Left renal cortex interstitium (tissue), 4 donors: ENCODE measurements around the gene DDX56. TPM values are rescaled to one million over a fixed set of nuclear protein-coding genes. Genes with fewer than 3 reads are reported as not detected.
"Not testable (repeated sequence)": the region's sequence is repeated elsewhere in the genome, so short reads cannot be mapped to it uniquely, and the experiment has no call there.

ENCODE experiments used
- DNase-seq, 4 donors: peaks; one replicate each; pipeline ENCODE4 v3.0.0-alpha.2; 2013; ENCODE audit warnings: low read depth in 4 of 4, low spot score in 2 of 4, missing footprints in 1 of 4
- polyA plus RNA-seq, 4 donors: library from polyadenylated mRNA; unstranded; fragments of 120-200 nt; gene quantifications; one replicate each; pipeline ENCODE4 v1.2.1, GENCODE V29; 2013; ENCODE audit not compliant: insufficient read length in 4 of 4

The DDX56 gene
- polyA plus RNA-seq, 4 donors, result 73.1 to 123 (median 98.7) TPM

DNA sequence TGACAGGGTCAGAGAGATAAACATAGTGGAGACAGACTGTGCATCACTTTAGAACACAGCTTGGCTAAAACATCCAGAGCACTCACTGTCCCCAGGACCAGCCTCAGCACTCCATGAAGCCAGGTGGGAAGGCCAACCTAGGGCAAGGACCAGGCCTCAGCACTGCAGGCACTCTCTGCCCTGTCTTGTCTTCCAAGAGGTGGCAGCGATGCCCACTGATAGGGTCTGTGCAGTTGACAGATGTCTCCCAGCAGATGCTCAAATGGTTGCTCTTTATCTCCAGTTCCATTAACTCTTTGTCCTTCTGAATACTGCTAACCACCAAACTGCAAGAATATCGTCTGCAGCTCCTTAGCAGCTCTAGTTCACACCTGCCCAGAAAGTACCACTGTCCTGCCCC, 9.1 kb downstream of the DDX56 start:
- no peak for DNase-seq

DNA sequence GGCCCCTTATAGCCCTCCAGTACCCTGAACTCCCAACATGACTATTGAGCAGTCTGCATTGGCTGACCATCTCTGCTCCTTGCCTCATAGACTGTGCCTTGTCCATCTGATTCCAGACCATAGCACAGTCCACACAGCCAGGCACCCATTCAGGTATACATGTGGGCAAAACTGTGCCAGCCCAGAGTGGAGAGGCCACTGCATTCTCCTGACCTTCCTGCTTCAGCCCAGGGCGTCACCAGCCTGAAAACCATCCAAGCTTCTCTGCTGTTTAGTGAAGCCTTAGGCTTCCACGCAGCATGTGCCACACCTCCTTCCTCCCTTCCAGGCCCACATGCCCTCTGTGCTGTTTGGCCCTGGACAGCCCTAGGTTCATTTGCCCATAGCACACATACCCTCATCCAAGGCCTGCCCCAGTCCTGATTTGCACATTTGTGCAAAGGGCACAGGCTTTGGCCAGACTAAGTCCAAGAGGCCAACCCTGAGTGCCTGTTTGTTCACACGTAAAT, 10.5 kb downstream of the DDX56 start:
- no peak for DNase-seq

DNA sequence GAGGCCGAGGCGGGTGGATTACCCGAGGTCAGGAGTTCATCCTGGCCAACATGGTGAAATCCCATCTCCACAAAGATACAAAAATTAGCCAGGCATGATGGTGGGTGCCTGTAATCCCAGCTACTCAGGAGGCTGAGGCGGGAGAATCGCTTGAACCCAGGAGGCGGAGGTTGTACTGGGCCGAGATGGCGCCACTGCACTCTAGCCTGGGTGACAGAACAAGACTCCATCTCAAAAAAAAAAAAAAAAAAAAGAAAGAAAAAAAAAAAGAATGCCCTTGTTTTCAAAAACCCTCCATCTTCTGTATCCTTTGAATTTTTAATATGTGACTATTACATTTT, 11.1 kb downstream of the DDX56 start:
- not testable (repeated sequence) for DNase-seq

DNA sequence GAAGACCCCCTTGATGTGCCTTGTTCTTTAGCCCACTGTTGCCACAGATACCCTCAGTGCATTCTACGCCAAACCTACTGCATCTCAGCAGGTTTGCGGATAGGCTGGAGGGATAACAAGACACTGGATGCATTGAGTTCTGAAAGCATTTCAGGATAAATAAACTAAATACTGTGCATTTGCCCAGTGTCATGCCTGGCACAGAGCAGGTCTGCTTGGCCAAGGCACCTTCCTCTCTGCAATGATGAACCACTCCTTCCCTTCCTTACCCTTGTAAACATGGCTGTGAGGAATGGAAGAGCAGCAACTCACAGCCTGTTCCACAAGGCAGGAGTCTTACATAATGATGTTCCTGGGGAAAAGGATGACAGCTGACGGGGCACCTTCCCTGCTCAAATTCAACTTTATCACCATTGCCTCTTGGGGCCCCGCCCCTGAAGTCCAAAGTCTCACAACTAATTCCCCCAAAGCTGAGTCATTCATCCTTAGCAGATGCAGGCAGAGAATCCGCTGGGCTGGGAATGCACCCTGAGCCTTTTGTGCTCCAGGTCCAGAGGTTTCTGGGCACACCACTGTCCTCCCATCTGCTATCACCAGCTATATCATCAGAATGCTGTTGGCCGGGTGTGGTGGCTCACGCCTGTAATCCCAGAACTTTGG, 11.6 kb downstream of the DDX56 start:
- DNase-seq, result no peak

DNA sequence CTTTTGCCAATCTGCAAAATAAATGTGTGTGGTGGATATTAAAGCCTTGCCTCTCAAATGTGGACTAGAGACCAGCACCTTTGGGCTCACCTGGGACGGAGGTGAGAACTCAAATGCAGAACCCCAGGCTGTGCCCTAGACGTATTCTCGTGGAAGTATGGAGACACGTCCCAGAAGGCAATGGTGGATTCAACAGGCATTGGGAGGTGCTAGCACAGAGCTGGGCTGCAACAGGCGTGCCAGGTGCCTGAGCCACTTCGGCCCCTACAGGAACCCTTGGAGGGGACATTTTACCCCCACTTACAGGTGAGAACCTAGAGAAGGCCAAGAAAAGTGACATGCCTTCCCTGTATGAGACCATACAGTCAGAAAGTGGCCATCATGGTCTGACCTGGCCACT, 12.2 kb downstream of the DDX56 start:
- DNase-seq, result no peak

DNA sequence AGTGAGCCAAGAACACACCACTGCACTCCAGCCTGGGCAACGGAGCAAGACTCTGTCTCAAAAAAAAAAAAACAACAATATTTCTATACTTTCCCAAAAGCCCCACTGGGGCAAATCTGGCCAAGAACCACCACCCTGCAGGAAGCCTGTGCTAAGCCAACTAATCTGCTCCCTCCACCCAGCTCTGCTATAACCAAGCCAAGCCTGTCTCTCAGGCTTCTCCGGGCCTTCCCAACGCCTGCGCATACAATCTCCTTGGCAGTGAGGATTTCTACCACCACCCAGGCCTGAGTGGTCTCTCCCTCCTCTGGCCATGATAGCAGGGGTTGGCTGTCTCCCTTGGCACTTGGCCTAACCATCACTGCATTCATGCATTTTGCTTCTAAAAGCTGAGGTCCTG, 14.2 kb downstream of the DDX56 start:
- no peak for DNase-seq

DNA sequence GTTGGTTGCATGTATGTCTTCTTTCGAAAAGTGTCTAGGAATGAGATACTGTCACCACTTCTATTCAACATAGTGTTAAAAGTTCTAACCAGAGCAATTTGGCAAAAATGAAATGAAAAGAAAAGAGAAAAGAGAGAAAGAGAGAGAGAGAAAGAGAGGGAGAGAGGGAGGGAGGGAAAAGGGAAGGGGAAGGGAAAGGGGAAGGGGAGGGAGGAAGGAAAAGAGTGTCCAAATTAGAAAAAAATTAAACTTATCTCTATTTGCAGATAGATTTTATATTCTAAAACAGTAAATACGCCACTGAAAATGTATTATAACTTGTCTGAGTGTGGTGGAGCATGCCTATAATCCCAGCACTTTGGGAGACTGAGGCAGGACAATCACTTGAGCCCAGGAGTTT, 16.2 kb downstream of the DDX56 start:
- DNase-seq, result no peak

DNA sequence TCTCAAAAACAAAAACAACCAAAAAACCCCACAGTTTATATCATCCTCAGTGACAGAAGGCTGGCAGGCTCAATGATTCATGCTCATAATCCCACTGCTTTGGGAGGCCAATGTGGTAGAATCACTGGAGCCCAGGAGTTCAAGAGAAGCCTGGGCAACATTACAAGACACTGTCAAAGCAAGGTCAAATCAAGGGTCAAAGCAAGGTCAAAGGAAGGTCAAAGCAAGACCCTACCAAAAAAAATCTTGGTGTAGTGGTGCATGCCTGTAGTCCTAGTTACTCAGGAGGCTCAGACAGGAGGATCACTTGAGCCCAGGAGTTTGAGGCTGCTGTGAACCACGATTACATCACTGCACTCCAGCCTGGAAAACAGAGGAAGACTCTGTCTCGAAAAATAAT, 18.4 kb downstream of the DDX56 start:
- DNase-seq, result no peak

DNA sequence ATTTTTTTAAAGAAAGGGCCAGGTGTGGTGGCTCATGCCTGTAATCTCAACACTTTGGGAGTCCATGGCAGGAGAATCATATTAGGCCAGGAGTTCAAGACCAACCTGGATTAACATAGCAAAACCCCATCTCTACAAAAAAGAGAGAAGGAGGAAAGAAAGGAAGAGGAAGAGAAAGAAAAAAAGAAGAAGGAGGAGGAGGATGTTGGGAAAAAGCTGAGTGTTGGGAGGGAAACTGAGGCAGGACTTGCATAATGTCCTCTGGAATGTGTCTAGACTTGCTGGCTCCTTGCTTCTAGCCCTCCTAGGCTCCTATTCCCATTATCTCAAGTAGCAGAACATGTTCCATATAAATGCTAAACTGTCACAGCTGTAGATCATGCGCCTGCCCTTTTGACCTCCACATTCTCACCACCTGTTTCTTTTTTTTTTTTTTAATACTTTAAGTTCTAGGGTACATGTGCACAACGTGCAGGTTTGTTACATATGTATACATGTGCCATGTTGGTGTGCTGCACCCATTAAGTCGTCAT, 21.2 kb downstream of the DDX56 start:
- DNase-seq, result not testable (repeated sequence)

DNA sequence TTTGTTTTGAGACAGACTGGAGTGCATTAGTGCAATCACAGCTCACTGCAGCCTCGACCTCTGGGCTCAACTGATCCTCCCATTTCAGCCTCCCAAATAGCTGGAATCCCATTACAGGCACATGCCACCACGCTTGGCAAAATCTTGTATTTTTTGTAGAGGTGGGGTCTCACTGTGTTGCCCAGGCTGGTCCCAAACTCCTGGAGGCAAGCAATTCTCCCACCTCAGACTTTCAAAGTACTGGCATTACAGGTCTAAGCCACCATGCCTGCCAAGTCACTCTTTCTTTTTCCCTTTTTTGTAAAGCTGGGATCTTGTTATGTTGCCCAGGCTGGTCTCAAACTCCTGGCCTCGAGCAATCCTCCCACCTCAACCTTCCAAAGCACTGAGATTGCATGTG, 24.3 kb downstream of the DDX56 start:
- DNase-seq, result no peak

DNA sequence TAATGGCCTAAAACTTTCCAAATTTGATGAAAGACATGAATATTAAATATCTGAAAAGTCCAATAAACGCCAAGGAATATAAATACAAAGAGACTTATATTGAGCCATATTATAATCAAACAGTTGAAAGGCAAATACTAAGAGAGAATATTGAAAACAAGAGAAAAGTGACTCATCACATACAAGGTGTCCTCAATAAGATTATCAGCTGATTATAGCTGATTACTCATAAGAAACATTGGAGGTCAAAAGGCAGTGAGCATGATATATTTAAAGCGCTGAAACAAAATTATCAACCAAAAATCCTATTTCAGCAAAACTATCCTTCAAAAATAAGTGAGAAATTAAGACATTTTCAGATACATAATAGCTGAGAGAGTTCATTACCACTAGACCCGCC, 24.8 kb downstream of the DDX56 start:
- no peak for DNase-seq

DNA sequence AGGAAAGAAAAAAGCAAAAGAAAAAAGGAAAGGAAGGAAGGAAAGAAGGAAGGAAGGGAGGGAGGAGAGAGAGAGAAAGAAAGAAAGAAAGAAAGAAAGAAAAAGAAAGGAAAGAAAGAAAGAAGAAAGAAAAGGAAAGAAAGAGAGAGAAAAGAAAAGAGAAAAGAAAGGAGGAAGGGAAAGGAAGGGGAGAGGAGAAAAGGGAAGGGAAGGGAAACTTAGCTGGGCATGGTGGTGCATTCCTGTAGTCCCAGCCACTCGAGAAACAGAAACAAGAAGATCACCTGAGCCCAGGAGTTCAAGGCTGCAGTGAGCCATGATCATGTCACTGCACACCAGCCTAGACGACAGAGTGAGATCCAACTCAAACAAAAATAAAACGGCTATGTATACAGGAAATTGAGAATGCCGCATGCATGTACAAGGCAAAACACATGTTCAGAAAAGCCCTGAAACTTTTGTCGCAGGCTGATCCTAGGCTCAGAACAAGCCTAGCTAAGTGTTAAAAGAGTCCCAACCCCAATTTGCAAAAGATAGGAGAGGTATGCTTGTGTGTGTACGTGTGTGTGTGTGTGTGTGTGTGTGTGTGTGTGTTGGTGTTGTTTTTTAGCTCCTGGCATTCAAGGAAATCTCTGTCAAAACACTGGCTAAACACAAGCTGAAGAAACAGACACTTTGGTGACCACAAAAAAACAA, 26.0 kb downstream of the DDX56 start:
- no peak for DNase-seq

DNA sequence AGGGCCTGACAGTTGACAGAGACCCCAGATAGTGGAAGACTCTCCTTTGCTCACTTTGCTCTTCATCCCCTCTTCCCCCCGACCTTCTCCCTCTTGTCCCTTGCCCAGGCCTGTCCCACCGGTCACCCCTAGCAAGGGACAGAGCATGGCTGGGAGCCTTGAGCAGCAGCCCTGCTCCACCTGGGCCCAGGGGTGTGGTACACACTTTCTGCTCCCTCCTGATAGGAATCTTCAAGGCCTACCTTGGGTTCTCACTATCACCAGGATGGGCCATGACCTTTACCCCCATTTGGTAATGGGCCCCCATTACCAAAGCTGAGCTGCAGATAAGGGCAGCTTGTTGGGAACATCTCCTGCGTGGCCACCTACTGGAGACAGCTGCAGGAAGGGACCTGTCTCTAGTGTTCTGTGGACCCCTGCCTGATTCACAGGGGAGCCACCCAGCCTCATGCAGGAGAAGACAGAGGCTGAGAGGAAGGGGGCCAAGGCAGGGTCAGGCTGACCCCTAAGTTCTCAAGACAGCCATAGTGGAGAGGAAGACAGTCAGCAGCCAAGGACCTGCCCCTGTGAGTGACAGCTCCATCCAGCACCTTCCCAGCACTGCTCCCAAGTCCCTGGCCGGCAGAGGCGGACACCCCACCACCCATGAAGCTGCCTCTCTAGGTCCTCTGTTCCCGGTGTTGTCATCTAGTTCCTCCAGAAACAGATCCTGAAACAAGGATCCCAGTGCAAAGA, 31.7 kb downstream of the DDX56 start:
- no peak for DNase-seq

DNA sequence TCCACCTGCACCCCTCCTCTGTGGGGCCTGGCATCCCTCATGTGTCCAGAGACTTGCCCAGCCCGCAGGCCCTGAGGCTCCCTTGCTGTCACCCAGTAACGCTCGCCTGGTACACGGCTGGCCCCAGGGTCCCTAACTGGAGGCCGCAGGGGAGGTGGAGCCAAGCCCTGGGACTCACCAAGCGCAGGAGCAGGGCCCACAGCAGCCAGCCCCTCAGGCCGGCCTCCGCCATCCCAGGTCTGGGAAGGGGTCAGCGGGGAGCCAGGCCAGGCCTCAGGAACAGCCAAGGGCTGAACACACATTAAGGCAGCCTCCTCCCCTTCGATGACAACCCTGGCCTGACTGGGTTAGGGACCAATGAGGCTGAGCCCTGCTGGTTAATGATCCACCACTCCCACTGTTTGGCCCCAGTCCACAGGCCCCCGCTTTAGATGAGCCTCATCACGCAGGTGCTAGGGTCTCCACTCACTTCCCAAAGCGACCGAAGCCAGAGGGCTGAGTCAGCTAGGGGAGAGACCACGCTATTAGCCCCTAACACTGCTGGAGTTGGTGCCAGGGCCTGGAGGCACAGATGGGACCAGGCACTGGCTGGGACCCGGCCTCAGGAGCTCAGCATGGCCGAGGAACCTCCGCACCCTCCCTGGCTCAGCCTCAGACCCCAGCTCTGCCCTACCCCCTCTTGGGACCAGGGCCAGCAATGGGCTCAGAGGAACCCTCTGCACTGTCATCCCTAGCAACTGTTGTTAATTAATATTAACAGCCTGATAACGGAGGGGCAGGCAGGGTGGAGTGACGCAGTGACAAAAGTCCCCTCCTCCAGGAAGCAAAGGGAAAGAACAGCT, 32.5 kb downstream of the DDX56 start, which contains the start of gene NPC1L1:
TSS of gene NPC1L1 (minus strand) at position 303 of the 842 bp plus-strand sequence. CDS start at position 232, 71 bp downstream.
- DNase-seq, result no peak

DNA sequence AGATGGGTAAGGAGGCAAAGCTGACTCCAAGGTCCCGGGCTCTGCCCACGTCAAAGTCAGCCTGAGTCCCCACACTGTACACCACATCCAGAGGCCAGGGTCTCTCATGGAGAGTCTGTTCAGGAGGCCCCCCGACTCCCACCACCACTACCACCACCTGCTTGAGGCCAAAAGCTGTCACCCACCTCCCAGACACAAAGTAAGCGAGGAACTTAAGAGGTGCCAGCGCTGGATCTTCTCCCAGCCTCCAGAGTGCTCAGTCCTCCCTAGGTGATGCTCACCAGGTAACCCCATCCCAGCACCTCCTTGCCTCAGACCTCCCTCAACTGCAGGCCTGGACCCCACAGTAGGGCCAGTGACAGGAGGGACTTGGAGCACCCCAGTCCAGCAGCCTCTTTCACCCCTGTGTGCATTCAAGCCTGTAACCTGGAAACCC, 33.1 kb downstream of the DDX56 start:
- DNase-seq, result no peak

DNA sequence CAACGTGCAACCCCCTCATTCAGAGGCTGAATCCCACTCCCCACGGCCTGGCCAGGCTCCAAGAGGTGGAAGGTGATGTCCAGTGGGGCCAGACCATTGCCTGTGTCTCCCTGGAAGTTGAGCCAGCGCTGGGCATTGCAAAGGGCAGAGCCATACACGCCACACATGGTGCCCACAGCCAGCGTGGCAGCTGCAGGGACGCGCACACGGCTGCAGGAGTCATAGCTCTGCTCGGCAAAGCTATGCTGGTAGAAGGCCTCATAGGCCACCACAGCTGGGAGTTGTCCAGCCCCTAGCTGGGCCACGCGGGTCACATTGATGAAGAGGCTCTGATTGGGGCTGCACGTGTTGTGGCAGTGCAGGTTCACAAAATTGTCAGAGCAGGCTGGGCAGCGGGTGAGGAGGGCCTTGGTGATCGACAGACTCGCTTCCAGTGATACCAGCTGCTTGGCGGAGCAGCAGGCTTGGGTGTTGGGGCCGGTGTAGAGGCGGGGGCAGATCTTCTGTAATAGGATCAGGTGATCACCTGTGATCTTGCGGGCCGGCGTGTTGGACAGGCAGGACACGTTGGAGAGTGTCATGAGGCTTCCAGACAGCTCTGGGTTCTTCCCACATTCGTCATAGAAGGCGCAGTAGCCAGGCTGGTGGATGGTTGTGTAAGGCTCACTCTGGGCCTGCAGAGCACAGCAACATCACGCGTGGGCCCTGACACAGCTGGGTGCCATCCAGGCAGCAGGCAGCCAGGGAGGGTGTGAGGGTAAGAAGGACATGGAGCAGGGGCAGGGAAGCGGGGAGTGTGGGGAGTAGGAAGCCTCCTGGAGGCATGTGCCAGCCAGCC, 33.8 kb downstream of the DDX56 start:
- no peak for DNase-seq

DNA sequence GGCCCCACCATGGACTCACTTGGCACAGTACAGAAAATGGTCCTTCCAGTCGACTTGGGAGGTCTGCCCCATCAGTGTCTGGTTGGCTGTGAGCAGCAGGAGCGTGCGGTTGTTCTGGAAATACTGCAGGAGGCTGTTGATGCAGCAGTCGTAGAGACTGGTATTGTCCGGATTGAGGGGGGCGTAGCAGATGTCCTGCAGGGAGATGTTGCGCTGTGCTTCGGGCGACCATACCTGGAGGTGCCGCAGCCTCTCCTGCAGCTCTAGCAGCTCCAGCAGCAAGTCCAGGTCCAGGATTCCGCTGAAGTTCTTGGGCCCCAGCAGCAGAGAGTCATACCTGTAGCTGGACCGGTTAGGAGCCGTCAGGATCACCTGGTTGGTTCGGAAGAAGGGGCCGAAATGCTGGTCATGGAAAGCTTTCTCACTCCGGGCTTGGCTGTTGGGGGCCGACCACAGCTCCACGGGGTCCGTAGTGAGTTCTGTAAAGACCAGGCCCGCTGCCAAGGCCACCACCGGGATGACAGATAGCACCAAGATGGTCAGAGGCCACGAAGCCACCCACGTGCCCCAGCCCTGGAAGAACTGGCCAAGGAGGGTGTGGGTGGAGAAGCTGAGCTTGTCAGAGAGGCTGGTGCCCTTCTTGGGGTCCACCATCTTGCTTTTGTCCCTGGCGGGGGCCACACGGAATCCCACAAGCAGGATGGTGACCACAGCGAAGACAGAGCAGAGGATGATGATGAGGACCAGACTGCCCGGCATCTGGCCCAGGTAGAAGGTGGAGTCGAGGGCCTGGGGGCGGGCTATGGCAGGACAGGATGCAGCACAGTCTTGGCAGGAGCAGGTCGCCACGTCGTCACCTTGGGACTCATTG, 34.7 kb downstream of the DDX56 start:
- no peak for DNase-seq

DNA sequence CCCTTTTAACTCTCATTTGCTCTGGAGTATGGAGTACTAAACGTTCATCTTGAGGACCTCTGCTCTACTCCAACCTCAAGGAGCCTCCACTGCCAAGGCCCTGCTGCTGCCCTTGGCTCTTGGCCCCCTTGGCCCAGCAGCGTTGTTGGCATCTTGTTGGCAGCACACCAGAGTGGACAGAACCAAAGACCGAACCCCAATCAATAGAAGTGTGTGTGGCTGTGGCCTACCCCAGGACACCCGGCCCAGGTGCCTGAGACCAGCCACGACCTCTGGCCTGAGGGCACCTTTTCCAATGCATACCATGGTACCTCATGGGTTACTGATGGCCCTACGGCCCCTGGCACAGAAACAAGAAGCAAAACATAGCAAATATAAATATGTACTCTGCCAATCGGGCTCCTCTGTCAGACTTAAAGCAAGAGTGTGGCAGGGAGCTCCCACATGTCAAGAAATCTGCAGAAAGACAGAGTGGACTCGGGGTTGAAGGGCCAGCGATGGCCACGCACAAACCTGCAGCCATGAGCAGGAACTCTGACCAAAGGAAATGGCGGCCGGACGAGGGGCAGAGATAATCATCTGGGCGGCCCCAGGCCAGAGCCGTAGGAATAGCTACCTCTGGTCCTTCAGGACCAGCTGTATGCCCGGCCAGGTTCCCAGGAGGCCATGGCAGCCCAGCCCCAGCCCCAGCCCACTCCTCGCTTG, 35.5 kb downstream of the DDX56 start:
- no peak for DNase-seq
